GM12878 (cell line): ENCODE measurements around the gene PSENEN. TPM values are rescaled to one million over a fixed set of nuclear protein-coding genes. Genes with fewer than 3 reads are reported as not detected.

Experiments
- CHD2 ChIP-seq: IDR thresholded peaks from 2 replicates; pipeline ENCODE4 v1.6.1; 2011; ENCODE audit warnings: low read depth, low read length, improper control_type of control experiment, borderline replicate concordance
- CUX1 ChIP-seq: IDR thresholded peaks from 2 replicates; pipeline ENCODE4 v1.6.1; 2012; ENCODE audit warnings: improper control_type of control experiment, low read depth, low read length; ENCODE audit not compliant: insufficient replicate concordance
- JUND ChIP-seq: IDR thresholded peaks from 2 replicates; pipeline ENCODE4 v1.6.1; 2012; ENCODE audit warnings: low read depth, mild to moderate bottlenecking, low read length, improper control_type of control experiment, moderate library complexity
- KAT2A ChIP-seq: conservative IDR thresholded peaks from 2 replicates; pipeline ENCODE4 v1.6.1; 2011; ENCODE audit warnings: low read depth, low read length; ENCODE audit not compliant: control insufficient read depth
- RELA ChIP-seq: fragments of 450-650 bp; IDR thresholded peaks from 2 replicates; pipeline ENCODE4 v1.8.0; 2014; ENCODE audit warnings: borderline replicate concordance; ENCODE audit not compliant: partially characterized antibody
- STAT3 ChIP-seq: IDR thresholded peaks from 2 replicates; pipeline ENCODE4 v1.6.1; 2011; ENCODE audit warnings: low read depth, low read length, improper control_type of control experiment
- WRNIP1 ChIP-seq: IDR thresholded peaks from 2 replicates; pipeline ENCODE4 v1.6.1; 2011; ENCODE audit warnings: low read depth, low read length, improper control_type of control experiment, borderline replicate concordance
- ZNF217 ChIP-seq: fragments of 450-650 bp; IDR thresholded peaks from 2 replicates; pipeline ENCODE4 v1.6.1; 2017; ENCODE audit warnings: antibody characterized with exemption, mild to moderate bottlenecking
- ZNF592 ChIP-seq: fragments of 450-650 bp; IDR thresholded peaks from 2 replicates; pipeline ENCODE4 v1.6.1; 2017; ENCODE audit warnings: mild to moderate bottlenecking, moderate library complexity
- polyA plus RNA-seq, 11 experiments: library from polyadenylated mRNA; depleted of rRNA in 4 of 11; unstranded in 6 of 11; stranded (reverse) in 5 of 11; fragments of >200 nt; fragmentation: Nextera tagmentation in 4 of 11; fragmentation: Illumina TruSeq in 1 of 11; extraction: Ambion mirVana in 4 of 11; extraction: Trizol in 1 of 11; gene quantifications; 1 replicate in 1 of 11; 2 replicates in 10 of 11; pipeline versions ENCODE4 v1.2.1 to v1.2.3, GENCODE V29; 2011 to 2016; ENCODE audit warnings: inconsistent platforms in 2 of 11, missing spikeins in 2 of 11, low read depth in 1 of 11
- total RNA-seq, 4 experiments: library from RNA; depleted of rRNA in 3 of 4; stranded (reverse); fragments of >200 nt in 3 of 4; fragmentation: Illumina TruSeq in 1 of 4; extraction: Trizol in 1 of 4; gene quantifications; 2 replicates each; pipeline versions ENCODE4 v1.2.1 to v1.2.3, GENCODE V29; 2013 to 2021

The PSENEN gene
- total and polyA plus RNA-seq, 10 of the 15 experiments (the other 5 are each of a cell fraction or from before 2014, with no cell fraction given) = 14.4 to 178 (median 43.5) TPM

DNA sequence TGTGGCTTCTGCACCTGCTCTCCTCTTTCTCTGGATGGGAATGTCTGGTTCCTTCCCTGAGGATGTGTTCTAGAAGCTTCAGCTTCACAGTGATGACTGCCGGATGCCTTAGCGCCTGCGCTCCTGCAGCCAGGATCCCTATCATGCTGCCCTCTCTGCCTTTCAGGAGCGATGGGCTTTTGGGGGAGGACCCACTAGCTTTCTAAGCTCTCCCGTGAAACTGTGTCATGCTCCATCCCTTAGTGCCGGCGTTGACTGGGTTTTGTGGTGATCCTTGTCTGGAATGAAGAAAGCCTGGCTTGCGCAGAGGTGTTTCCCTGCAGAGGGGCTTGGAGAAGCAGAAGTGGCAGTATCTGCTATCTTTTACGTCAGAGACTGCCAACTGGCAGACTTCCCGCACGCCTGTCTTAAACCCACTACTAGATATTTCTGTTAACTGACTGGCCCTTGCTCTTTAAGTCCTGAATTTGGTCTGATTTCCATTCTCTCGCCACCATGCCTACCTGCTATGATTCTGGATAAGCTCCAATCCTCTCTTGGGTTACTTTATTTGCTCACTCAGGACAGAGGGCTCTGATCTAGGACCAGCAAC, 31.5 kb upstream of the PSENEN start (continued):
- TF ChIP-seq CUX1 (no peak), CHD2 (no peak), RELA (no peak), ZNF217 (no peak), KAT2A (no peak), STAT3 (no peak), WRNIP1 (0 out of 2 replicates have a peak, but pooled peaks have one; percentile 13), JUND (no peak), ZNF592 (no peak)
- TF ChIP-seq, all 136 proteins: peak for 6
